Liver (tissue), 9 donors: ENCODE results near the gene RTEL1. TPM values are rescaled to one million over a fixed set of nuclear protein-coding genes. Genes with fewer than 3 reads are reported as not detected.

Experiments
- DNase-seq: peaks from one replicate; pipeline ENCODE4 v3.0.0-alpha.2; 2017; ENCODE audit warnings: low spot score
- H3K27ac ChIP-seq, 2 donors: one replicate each; pipeline ENCODE4 v1.7.0; 2013; ENCODE audit warnings: inconsistent platforms in 2 of 2, low read length in 2 of 2, control low read depth in 1 of 2, low read depth in 1 of 2, mild to moderate bottlenecking in 1 of 2
- H3K27me3 ChIP-seq, 4 donors: one replicate each; pipeline versions ENCODE4 v1.6.1 to v1.7.0; 2013; ENCODE audit warnings: low read length in 3 of 4, inconsistent platforms in 1 of 4, mild to moderate bottlenecking in 1 of 4, moderate library complexity in 1 of 4; ENCODE audit not compliant: control insufficient read depth in 4 of 4, insufficient read depth in 4 of 4
- H3K36me3 ChIP-seq, 4 donors: one replicate each; pipeline versions ENCODE4 v1.6.1 to v1.7.0; 2013; ENCODE audit warnings: low read length in 3 of 4, mild to moderate bottlenecking in 3 of 4, low read depth in 1 of 4, moderate library complexity in 1 of 4; ENCODE audit not compliant: control insufficient read depth in 4 of 4, insufficient read depth in 3 of 4
- H3K4me1 ChIP-seq, 4 donors: one replicate each; pipeline versions ENCODE4 v1.6.1 to v1.7.0; 2013; ENCODE audit warnings: low read length in 3 of 4, mild to moderate bottlenecking in 3 of 4, moderate library complexity in 1 of 4; ENCODE audit not compliant: control insufficient read depth in 4 of 4, insufficient read depth in 4 of 4
- H3K4me3 ChIP-seq, 3 donors: one replicate each; pipeline versions ENCODE4 v1.6.1 to v1.7.0; 2013; ENCODE audit warnings: low read length in 3 of 3, control low read depth in 1 of 3, low read depth in 1 of 3, mild to moderate bottlenecking in 1 of 3
- H3K9ac ChIP-seq, 2 donors: one replicate each; pipeline ENCODE4 v1.7.0; 2013; ENCODE audit warnings: low read length in 2 of 2, mild to moderate bottlenecking in 2 of 2, moderate library complexity in 2 of 2, control low read depth in 1 of 2, low read depth in 1 of 2
- H3K9me3 ChIP-seq, 4 donors: one replicate each; pipeline versions ENCODE4 v1.6.1 to v1.7.0; 2013; ENCODE audit warnings: low read length in 3 of 4; ENCODE audit not compliant: control insufficient read depth in 4 of 4
- EGR1 ChIP-seq, 2 donors: IDR thresholded peaks; 2 replicates each; pipeline ENCODE4 v1.6.1; 2016 to 2018; ENCODE audit warnings: antibody characterized with exemption in 2 of 2, low read depth in 2 of 2
- FOXA1 ChIP-seq: IDR thresholded peaks from 2 replicates; pipeline ENCODE4 v1.6.1; 2016; ENCODE audit warnings: antibody characterized with exemption
- FOXA2 ChIP-seq: IDR thresholded peaks from 2 replicates; pipeline ENCODE4 v1.6.1; 2016; ENCODE audit warnings: antibody characterized with exemption
- HNF4G ChIP-seq: IDR thresholded peaks from 2 replicates; pipeline ENCODE4 v1.6.1; 2016; ENCODE audit warnings: antibody characterized with exemption
- JUND ChIP-seq, 2 donors: IDR thresholded peaks; 2 replicates each; pipeline ENCODE4 v1.6.1; 2016; ENCODE audit warnings: antibody characterized with exemption in 2 of 2
- NR2F2 ChIP-seq: IDR thresholded peaks from 2 replicates; pipeline ENCODE4 v1.6.1; 2016; ENCODE audit warnings: antibody characterized with exemption
- RAD21 ChIP-seq, 2 donors: IDR thresholded peaks; 2 replicates each; pipeline ENCODE4 v1.6.1; 2016; ENCODE audit warnings: antibody characterized with exemption in 2 of 2, mild to moderate bottlenecking in 2 of 2
- RXRA ChIP-seq, 2 donors: IDR thresholded peaks; 2 replicates each; pipeline ENCODE4 v1.6.1; 2017 to 2018; ENCODE audit warnings: antibody characterized with exemption in 2 of 2, mild to moderate bottlenecking in 1 of 2
- TAF1 ChIP-seq: conservative IDR thresholded peaks from 2 replicates; pipeline ENCODE4 v1.6.1; 2016; ENCODE audit warnings: antibody characterized with exemption, mild to moderate bottlenecking
- WGBS: extraction: QIAGEN DNeasy Blood & Tissue Kit; methylation state at CpG from one replicate; pipeline ENCODE4 v1.1.7; 2013; 5-methylcytosine and 5-hydroxymethylcytosine counted together
- polyA plus RNA-seq, 2 donors: library from polyadenylated mRNA; stranded (reverse) in 1 of 2; unstranded in 1 of 2; fragments of 200-250 nt in 1 of 2; fragments of >200 nt in 1 of 2; fragmentation: Nextera tagmentation in 1 of 2; extraction: Ambion mirVana in 1 of 2; gene quantifications; one replicate each; pipeline versions ENCODE4 v1.2.1 to v1.2.3, GENCODE V29; 2013 to 2015
- total RNA-seq, 2 donors: library from RNA; depleted of rRNA; stranded (reverse); fragments of >200 nt; gene quantifications; one replicate each; pipeline ENCODE4 v1.2.3, GENCODE V29; 2014
- TF ChIP-seq, protein P1 (sequence below): IDR thresholded peaks from 2 replicates; pipeline ENCODE4 v1.6.1; 2016; ENCODE audit warnings: antibody characterized with exemption
- TF ChIP-seq, protein P2 (sequence below): IDR thresholded peaks from 2 replicates; pipeline ENCODE4 v1.6.1; 2016; ENCODE audit warnings: antibody characterized with exemption, mild to moderate bottlenecking
- TF ChIP-seq, protein P3 (sequence below): IDR thresholded peaks from 2 replicates; pipeline ENCODE4 v1.6.1; 2016; ENCODE audit warnings: antibody characterized with exemption
- donor health status: healthy.
- donor health status: healthy.
- donor health status: healthy.
- donor health status: healthy.
- donor health status: healthy.

Gene RTEL1
- total and polyA plus RNA-seq, 4 donors = 3.7 to 16.9 (median 7.4) TPM

- H3K27ac ChIP-seq = peak overlapping the region; percentile 68 to 79
- H3K36me3 ChIP-seq = peaks cover 0 to 15% (median 2%) of the 10 kb centered on the region in 4 donors
- TF ChIP-seq, protein P1, sequence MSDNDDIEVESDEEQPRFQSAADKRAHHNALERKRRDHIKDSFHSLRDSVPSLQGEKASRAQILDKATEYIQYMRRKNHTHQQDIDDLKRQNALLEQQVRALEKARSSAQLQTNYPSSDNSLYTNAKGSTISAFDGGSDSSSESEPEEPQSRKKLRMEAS = no peak
- TF ChIP-seq RXRA (IDR thresholded peaks at IDR 0.05) (no peak), TAF1 (no peak), EGR1 (IDR thresholded peaks at IDR 0.05; ENCODE audit: low read depth in 2 of 2) (no peak), HNF4G (no peak), FOXA2 (no peak)
- TF ChIP-seq, protein P2, sequence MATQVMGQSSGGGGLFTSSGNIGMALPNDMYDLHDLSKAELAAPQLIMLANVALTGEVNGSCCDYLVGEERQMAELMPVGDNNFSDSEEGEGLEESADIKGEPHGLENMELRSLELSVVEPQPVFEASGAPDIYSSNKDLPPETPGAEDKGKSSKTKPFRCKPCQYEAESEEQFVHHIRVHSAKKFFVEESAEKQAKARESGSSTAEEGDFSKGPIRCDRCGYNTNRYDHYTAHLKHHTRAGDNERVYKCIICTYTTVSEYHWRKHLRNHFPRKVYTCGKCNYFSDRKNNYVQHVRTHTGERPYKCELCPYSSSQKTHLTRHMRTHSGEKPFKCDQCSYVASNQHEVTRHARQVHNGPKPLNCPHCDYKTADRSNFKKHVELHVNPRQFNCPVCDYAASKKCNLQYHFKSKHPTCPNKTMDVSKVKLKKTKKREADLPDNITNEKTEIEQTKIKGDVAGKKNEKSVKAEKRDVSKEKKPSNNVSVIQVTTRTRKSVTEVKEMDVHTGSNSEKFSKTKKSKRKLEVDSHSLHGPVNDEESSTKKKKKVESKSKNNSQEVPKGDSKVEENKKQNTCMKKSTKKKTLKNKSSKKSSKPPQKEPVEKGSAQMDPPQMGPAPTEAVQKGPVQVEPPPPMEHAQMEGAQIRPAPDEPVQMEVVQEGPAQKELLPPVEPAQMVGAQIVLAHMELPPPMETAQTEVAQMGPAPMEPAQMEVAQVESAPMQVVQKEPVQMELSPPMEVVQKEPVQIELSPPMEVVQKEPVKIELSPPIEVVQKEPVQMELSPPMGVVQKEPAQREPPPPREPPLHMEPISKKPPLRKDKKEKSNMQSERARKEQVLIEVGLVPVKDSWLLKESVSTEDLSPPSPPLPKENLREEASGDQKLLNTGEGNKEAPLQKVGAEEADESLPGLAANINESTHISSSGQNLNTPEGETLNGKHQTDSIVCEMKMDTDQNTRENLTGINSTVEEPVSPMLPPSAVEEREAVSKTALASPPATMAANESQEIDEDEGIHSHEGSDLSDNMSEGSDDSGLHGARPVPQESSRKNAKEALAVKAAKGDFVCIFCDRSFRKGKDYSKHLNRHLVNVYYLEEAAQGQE = no peak
- H3K4me1 ChIP-seq = peaks cover 0 to 3% (median 0%) of the 10 kb centered on the region in 4 donors
- H3K9me3 ChIP-seq = no peaks in the 10 kb centered on the region
- no peak overlapping the region for H3K4me3 ChIP-seq
- H3K9ac ChIP-seq = no peak overlapping the region
- no peak for DNase-seq
- no peaks in the 10 kb centered on the region for H3K27me3 ChIP-seq
- WGBS = 98% methylated on average over 13 of the region's 13 CpGs
Observed at GRCh38 chr20:63681609-63682142, 23.6 kb downstream of the RTEL1 start.

- Histone ChIP-seq H3K9me3 (no peaks in the 10 kb centered on the region), H3K36me3 (peaks cover 0 to 12% (median 2%) of the 10 kb centered on the region in 4 donors), H3K27me3 (no peaks in the 10 kb centered on the region), H3K4me1 (peaks cover 0 to 5% (median 2%) of the 10 kb centered on the region in 4 donors), H3K9ac (no peak overlapping the region), H3K4me3 (no peak overlapping the region), H3K27ac (peak overlapping the region; percentile 68 to 79)
- TF ChIP-seq RXRA (IDR thresholded peaks at IDR 0.05) (peak in 1 of 2 donors; percentile 27), JUND (IDR thresholded peaks at IDR 0.05) (peak; percentile 37 to 80), FOXA1 (no peak), NR2F2 (peak; percentile 43), RAD21 (IDR thresholded peaks at IDR 0.05) (peak in 1 of 2 donors; percentile 17)
- TF ChIP-seq, protein P2 = peak; percentile 34
- TF ChIP-seq, protein P3, sequence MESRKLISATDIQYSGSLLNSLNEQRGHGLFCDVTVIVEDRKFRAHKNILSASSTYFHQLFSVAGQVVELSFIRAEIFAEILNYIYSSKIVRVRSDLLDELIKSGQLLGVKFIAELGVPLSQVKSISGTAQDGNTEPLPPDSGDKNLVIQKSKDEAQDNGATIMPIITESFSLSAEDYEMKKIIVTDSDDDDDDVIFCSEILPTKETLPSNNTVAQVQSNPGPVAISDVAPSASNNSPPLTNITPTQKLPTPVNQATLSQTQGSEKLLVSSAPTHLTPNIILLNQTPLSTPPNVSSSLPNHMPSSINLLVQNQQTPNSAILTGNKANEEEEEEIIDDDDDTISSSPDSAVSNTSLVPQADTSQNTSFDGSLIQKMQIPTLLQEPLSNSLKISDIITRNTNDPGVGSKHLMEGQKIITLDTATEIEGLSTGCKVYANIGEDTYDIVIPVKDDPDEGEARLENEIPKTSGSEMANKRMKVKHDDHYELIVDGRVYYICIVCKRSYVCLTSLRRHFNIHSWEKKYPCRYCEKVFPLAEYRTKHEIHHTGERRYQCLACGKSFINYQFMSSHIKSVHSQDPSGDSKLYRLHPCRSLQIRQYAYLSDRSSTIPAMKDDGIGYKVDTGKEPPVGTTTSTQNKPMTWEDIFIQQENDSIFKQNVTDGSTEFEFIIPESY = no peak
- no peak for DNase-seq
- 81% methylated on average over 22 of the region's 22 CpGs for whole genome bisulfite sequencing
Observed at GRCh38 chr20:63682384-63683139, 24.4 kb downstream of the RTEL1 start.
